Measurements from ENCODE around the gene SLC6A11.

DNA sequence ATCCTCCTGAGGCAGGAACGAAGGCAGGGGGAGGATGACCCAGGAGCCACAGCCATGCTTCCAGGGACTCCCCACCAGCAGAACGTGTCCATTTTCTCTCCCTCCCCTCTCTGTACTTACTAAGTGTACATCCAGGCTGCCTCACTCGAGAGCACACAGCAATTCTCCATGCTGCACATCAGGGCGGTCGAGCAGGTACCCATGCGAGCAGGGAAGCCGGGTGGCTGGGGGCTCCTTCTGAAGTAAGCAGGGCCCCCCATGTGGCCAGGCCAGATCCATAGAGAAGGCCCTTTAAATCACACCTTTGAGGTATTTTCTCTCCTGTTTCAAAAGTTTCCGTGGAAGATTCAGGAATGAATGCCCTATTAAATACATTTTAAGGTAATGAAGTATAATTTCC lies 41.2 kb upstream of the SLC6A11 start:
- TF ChIP-seq, protein P1, sequence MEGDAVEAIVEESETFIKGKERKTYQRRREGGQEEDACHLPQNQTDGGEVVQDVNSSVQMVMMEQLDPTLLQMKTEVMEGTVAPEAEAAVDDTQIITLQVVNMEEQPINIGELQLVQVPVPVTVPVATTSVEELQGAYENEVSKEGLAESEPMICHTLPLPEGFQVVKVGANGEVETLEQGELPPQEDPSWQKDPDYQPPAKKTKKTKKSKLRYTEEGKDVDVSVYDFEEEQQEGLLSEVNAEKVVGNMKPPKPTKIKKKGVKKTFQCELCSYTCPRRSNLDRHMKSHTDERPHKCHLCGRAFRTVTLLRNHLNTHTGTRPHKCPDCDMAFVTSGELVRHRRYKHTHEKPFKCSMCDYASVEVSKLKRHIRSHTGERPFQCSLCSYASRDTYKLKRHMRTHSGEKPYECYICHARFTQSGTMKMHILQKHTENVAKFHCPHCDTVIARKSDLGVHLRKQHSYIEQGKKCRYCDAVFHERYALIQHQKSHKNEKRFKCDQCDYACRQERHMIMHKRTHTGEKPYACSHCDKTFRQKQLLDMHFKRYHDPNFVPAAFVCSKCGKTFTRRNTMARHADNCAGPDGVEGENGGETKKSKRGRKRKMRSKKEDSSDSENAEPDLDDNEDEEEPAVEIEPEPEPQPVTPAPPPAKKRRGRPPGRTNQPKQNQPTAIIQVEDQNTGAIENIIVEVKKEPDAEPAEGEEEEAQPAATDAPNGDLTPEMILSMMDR (IDR thresholded peaks at IDR 0.05): no peak
- no peak for TF ChIP-seq EP300 (IDR thresholded peaks at IDR 0.05)

All from tibial nerve (tissue), 4 donors.